ENCODE data around the gene CENPA.

DNA sequence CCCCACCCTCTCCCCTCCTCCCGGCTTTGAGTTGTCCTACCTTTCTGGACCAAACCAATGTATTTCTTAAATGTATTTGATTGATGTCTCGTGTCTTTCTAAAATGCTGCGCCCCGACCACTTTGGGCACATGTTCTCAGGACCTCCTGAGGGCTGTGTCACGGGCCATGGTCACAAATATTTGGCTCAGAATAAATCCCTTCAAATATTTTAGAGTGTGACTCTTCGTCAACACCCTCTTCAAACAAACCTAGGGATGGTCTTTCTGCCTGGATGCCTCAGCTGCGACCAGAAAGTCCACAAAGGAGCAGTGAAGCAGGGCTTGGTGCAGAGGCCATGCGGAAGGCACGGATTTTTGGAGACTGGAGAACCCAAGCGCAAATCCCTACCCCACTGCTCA lies 22.8 kb upstream of the CENPA start:
- no peak for TF ChIP-seq POLR2A (IDR thresholded peaks at IDR 0.05)
- TF ChIP-seq, protein P1, sequence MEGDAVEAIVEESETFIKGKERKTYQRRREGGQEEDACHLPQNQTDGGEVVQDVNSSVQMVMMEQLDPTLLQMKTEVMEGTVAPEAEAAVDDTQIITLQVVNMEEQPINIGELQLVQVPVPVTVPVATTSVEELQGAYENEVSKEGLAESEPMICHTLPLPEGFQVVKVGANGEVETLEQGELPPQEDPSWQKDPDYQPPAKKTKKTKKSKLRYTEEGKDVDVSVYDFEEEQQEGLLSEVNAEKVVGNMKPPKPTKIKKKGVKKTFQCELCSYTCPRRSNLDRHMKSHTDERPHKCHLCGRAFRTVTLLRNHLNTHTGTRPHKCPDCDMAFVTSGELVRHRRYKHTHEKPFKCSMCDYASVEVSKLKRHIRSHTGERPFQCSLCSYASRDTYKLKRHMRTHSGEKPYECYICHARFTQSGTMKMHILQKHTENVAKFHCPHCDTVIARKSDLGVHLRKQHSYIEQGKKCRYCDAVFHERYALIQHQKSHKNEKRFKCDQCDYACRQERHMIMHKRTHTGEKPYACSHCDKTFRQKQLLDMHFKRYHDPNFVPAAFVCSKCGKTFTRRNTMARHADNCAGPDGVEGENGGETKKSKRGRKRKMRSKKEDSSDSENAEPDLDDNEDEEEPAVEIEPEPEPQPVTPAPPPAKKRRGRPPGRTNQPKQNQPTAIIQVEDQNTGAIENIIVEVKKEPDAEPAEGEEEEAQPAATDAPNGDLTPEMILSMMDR (IDR thresholded peaks at IDR 0.05 in 4 of 5, conservative IDR thresholded peaks at IDR 0.05 in 1 of 5), result no peak
